ENCODE measurements around the gene SWSAP1.
"Not testable (repeated sequence)": the region's sequence is repeated elsewhere in the genome, so short reads cannot be mapped to it uniquely, and the experiment has no call there.

Gene SWSAP1, protein sequence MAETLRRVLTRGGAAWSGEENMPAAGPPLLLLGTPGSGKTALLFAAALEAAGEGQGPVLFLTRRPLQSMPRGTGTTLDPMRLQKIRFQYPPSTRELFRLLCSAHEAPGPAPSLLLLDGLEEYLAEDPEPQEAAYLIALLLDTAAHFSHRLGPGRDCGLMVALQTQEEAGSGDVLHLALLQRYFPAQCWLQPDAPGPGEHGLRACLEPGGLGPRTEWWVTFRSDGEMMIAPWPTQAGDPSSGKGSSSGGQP

DNA sequence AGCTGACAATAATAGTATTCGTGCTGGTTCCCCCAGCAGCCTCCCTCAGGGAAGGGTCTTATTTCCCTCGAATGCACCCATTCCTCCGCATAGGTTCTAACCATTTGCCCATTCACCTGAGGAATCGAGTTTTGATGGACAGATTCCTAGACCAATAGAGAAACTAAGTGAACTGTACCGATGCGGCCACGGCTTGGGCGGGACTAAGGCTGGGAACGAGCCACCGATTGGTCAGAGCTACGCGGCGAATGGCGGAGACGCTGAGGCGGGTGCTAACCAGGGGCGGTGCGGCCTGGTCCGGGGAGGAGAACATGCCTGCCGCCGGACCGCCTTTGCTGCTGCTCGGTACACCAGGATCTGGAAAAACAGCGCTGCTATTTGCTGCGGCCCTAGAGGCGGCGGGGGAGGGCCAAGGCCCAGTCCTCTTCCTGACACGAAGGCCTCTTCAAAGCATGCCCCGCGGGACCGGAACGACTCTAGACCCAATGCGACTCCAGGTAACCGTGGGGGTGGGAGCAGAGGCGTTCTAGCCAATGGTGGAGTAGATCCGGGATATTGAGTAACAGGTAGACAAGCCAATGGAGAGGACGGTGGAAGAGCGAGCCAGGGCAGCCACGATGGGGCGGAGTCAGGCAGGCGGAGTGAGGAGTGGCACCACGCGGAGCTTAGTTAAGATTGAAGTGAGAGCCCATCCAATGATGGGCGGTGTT, at the start of gene SWSAP1:
Gene SWSAP1 (plus strand): TSS at position 234 of the 710 bp plus-strand sequence. CDS start 15 bp downstream, at position 249.
- peak; percentile 100 for DNase-seq (ENCODE audit: insufficient read length, low spot score)
- peak; percentile 91 for FAIRE-seq

DNA sequence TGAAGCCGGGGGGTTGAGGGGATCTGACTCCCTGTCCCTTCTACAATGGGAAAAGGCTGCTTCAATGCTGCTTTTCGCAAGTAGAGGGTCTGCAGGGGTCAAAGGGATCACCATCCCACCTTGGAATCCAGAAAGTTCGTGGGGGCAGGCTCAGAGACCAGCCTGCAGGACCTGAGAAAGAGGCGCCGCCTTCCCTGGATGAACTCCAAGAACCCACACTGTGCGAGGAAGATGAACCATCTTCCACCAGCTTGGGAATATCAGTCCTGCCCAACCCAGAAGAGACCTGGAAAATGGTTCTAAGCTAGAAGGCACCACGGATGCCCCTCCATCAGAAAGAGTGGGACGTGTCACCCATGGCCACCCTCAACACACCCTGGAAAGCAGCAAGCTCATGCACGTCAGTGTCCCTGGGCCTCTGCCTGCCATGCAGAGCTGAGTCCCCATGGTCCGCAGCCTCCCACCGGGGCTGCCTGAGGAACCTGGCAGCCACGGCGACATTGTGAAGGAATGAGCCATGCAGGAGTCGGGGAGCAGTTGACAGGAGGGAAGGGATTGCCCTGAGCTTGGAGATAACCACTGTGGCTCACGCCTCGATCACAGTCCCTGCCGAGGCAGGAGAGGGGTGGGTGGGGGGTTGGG, 49.6 kb upstream of the SWSAP1 start:
- FAIRE-seq = no peak
- no peak for DNase-seq (ENCODE audit: insufficient read length, low spot score)

DNA sequence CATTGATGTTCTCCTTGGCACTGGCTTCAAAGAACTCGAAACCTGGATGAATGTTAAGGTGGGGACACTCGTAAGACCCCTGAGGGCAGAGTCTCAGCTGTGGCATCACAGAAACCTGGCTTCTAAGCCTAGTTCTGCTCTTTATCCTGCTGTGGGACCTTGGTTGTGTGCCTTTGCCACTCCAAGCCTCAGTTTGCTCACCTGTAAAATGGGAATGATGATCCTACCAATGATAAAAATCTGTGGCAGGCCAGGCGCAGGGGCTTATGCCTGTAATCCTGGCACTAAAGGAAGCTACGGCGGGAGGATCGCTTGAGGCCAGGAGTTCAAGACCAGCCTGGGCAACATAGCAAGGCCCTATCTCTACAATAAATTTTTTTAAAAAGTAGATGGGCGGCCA, 48.9 kb upstream of the SWSAP1 start:
- no peak for FAIRE-seq
- no peak for DNase-seq (ENCODE audit: insufficient read length, low spot score)

DNA sequence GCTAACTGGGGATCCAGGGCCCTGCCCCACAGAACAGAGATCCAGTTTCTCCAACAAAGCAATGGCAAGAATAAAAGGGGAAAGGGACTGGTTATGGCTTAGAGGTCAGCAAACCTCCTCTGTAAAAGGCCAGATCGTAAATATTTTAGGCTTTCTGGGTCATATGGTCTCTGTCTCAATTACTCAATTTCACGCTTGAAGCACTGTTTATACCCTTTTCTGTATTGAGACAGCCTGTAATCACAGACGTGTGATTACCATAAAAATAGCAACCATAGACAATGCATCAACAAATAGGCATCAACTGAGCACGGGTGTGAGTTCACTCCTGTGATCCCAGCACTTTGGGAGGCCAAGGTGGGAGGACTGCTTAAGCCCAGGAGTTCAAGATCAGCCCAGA, 44.3 kb upstream of the SWSAP1 start:
- no peak for DNase-seq (ENCODE audit: insufficient read length, low spot score)
- no peak for FAIRE-seq

DNA sequence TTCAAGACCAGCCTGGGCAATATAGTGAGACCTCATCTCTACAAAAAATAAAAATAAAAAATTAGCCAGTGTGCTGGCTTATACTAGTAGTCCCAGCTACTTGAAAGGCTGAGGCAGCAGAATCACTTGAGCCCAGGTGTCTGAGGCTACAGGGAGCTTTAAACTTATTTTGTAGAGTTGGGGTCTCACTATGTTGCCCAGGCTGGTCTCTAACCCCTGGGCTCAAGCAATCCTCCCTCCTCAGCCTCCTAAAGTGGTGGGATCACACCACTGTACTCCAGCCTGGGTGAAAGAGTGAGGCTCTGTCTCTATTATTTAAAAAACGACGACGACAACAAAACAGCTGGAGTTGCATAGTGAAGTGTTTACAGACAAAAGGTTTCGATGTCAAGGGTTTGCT, 43.0 kb upstream of the SWSAP1 start:
- no peak for DNase-seq (ENCODE audit: insufficient read length, low spot score)
- FAIRE-seq = no peak

DNA sequence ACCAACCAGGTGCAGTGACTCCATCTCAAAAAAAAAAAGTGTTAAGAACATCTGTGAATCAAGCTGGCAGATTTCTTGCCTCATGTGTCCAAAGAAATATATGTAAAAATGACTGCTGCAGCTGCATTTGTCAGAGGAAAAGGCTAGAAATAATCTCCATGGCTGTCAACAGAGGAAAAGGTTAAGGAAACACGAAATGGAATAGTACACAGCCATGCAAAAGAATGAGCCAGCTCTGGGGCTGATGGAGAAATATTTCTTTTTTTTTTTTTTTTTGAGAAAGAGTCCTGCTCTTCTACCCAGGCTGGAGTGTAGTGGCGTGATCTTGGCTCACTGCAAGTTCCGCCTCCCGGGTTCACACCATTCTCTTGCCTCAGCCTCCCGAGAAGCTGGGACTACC, 41.6 kb upstream of the SWSAP1 start:
- no peak for FAIRE-seq
- no peak for DNase-seq (ENCODE audit: insufficient read length, low spot score)

DNA sequence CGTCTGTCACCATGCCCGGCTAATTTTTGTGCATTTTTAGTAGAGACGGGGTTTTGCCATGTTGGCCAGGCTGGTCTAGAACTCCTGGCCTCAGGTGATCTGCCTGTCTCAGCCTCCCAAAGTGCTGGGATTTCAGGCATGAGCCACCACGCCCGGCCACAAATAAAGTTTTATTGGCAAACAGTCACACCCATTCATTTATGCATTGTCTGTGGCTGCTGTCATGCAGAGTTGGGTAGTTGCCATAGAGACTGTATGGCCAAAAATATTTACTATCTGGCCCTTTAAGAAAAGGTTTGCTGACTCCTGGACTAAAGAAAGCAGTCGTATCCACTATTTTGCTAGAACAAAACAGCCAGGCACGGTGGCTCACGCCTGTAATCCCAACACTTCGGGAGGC, 40.6 kb upstream of the SWSAP1 start:
- not testable (repeated sequence) for FAIRE-seq; DNase-seq (ENCODE audit: insufficient read length, low spot score)

DNA sequence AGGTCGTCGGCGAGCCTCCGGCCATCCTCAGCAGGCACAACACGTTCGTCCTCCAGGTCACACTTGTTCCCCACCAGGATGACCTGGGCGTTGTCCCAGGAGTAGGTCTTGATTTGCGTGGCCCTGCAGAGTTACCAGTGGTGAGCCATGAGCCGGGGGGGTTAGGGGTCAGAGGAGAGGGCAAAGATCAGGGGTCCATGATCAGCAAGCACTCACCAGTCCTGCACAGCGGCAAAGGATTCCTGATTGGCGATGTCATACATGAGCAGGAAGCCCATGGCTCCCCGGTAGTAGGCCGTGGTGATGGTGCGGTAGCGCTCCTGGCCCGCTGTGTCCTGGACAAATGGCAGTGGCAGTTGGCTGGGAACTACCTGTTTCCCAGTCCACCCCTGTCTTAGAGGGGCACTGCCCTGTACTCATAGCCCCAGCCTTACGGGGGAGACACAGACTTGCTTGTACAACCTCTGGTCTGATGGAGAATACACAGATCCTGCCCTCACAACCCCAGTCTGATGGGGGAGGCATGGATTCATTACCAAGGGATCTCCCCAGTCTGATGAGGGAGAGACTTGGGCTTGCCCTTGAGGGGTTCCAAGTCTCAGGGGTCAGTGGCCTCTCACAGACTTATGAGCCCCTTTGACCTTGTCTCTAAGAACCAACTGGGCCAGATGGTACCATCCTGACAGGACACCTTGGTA, 38.9 kb upstream of the SWSAP1 start:
- FAIRE-seq (peak; percentile 83), DNase-seq (ENCODE audit: insufficient read length, low spot score) (no peak)

DNA sequence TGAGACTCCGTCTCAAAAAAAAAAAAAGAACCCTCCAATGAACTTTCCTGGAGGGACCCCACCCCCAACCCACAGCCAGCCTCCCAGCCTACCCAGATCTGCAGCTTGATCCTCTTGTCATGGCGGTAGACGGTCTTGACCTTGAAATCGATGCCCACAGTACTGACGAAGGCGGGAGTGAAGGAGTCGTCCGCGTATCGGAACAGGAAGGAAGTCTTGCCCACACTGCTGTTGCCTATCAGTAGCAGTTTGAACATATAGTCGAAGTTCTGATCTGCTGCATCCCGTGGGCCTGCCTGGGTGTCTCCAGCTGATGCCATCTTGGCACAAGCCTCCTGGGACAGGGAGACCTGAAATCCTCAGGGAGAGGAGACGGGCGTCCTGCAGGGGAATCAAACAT, 37.4 kb upstream of the SWSAP1 start:
- FAIRE-seq (no peak), DNase-seq (ENCODE audit: insufficient read length, low spot score) (no peak)

DNA sequence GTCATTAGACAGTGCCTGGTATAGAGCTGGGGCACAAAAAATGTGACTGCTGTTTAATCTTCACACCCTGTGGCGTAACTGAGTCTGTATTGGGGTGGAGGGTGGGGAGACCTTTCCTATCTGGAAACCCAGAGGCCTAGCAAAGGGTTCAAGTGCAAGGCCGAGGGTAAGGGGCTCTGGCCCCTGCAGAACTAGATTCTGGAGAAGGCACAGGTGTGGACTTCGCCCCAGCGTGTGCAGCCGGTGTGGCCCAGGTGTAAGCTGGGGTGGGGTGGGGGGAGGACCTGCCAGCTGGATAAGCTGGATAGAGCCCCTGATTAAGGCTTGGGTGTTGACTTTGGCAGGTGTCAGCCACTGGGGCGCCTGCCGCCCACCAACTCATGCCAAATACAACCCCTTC, 36.3 kb upstream of the SWSAP1 start:
- DNase-seq (ENCODE audit: insufficient read length, low spot score) = no peak
- no peak for FAIRE-seq

DNA sequence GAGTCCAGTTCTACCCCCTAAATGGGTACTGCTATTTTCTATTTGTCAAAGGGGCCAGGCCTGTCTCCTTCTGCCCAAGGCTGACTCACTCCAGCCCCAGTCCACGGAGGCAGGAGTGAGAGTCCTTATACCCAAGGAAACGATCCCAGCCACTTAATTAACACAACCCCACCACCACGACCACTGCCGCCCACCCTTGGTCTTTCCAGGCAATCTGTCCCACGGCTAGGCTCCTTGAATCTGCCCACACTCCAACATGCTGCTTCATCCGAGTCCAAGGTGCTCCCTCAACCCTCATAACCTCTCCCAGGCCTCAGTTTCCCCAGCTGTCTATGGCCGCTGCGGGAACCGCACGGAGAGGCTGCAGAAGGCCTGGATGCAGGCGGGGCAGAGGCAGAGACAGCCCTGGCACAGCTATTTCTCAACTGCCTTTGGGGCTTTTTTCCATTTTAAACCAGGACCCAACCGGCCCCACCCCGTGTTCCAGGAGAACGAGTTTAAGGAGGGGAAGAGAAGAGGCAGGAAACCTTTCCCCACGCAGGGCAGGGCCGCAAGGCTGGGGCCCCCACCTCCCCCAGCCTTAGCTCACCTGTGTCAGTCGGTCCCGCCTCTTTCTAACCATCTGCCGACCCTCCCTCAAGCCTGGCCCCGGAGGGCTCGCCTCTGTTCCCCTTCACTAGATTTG, 35.8 kb upstream of the SWSAP1 start:
- no peak for FAIRE-seq
- DNase-seq (ENCODE audit: insufficient read length, low spot score) = no peak

DNA sequence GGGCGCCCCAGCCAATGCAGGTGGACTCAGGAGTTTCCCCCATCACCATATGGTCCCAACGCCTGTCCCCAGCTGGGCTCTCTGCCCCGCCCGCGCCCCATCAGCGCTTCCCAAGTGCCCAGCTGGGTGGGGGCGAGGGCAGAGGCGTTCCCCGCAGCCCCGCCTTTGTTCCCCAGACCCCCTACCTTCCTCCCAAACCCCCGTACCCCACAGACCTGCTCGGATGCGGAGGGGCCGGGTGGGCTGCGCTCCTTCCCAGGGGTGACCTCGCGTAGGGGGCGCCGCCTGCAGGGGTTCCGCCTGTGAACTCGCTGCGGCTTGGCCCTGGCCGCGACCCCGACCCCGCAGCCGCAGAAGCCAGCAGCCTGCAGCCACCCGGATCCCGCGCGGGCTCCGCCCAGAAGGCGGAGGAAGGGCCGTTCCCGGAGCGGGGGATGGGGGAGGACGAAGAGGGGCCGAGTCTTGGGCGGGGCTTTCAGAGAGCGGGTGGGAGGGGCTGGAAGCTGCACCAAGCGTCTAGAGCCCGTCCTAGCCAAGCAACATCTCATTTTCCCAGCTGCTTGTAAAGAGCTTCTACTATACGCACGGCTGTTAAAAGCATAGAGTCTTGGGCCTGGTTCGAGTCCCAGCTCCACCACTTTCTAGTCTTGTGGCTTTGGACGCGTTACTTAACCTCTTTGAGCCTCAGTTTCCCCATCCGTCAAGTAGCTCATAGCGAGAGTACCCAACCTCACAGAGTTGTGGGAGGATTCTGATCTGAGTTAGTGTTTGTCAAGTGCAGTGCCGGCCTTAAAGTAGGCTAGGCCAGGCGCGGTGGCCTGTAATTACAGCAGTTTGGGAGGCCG, 35.0 kb upstream of the SWSAP1 start, which contains the start of gene RAB3D:
Gene RAB3D (minus strand): TSS at position 404 of the 845 bp plus-strand sequence. CDS start 2,258 bp downstream, outside the sequence.
- peak; percentile 91 for DNase-seq (ENCODE audit: insufficient read length, low spot score)
- FAIRE-seq = peak; percentile 70

DNA sequence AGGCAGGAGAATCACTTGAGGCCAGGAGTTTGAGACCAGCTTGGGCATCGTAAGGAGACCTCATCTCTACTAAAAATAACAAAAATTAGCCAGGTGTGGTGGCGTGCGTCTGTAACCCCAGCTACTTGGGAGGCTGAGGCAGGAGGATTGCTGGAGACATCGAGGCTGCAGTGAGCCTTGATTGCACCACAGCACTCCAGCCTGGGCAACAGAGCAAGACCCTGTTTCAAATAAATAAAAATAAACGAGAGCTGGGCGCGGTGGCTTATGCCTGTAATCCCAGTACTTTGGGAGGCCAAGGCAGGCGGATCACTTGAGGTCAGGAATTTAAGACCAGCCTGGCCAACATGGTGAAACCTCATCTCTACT, 34.4 kb upstream of the SWSAP1 start:
- DNase-seq (ENCODE audit: insufficient read length, low spot score); FAIRE-seq: not testable (repeated sequence)

DNA sequence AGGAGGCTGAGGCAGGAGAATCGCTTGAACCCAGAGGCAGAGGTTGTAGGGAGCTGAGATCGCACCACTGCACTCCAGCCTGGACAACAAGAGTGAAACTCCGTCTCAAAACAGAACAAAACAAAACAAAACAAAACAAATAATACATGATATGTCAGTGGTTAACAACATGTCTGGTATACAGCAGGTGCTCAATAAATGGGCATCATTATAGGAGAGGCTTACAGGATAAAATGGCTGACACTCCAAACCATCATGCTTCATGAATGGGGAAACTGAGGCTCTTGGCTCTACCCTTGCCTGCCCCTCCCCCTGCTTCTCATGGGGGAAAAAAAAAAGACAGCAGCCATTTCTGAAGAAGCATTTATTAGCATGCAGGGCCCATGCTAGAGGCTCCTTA, 32.0 kb upstream of the SWSAP1 start:
- FAIRE-seq = no peak
- DNase-seq (ENCODE audit: insufficient read length, low spot score) = no peak

DNA sequence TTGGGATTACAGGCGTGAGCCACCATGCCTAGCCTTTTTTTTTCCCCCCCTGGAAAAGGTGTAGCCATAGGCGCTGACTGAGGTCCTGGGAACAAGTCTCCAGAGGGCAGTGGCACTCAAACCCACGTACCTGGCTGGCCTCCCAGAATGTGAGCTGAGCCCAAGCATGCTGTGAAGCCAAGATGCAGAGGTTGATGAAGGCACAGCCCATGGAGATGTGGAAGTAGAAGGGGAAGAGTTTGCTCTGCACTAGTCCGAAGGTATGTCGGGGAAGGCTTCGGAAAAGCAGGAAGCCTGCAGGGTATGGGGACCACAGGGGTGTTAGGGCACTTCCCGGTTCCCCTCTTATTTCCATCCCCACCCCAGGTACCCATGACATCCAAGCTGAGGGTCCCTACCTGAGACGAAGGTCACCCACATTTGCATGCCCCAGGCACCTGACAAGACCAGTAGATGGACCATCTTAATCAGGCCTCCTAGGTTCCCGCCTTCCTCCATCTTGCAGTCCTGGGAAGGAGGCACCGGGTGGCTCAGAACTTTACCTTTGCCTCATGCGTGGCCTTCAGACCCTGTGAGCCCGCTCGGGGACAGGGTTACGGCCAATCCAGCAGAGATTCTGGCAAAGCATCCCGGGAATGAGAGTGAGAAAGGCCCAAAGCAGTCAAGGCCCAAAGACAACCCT, 29.2 kb upstream of the SWSAP1 start:
- peak; percentile 28 for FAIRE-seq

DNA sequence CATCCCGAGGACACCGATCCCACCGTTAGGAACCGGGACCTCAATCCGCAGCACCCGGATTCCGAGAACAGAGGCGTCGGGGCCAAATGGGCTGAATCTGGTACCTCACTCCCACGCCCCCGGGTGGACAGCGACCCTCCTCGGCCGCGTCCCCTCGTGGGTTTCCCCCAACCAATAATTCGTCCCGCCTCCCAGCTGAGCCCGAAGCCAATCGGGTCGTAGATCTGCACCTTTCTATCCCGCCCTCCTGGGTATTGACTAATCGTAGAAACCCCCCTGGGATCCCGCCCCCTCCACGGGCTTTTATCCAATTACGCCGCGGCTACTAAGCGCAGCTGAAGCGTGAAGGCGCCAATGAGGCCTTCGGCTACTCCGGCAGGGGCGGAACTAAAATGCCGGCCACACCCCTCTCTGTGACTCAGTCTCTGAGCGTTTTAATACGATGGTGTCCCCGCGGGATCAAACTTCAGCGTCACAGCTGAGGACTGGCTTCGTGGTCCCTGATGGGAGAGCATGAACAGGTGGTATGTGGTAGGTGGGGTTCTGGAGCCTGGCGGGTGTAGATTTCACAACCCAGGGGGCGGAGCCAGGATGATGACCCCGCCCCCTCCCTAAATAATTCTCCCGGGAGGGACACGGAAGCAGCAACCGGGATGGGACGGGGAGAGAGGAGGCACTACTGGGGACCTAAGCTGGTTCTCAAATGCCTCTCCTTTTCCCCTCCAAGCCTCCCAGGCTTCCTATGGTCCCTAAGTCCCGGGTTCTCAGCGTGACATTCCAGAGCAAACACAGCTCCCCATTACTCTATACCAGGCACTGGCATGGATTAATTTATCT, 28.1 kb upstream of the SWSAP1 start, which contains the start of the genes CCDC159 and TMEM205:
Gene CCDC159 (plus strand): TSS at position 416 of the 837 bp plus-strand sequence. CDS start 88 bp downstream, at position 504.
Gene TMEM205 (minus strand): TSS at position 165 of the 837 bp plus-strand sequence. CDS start 649 bp downstream, outside the sequence.
- DNase-seq (ENCODE audit: insufficient read length, low spot score) (peak; percentile 98), FAIRE-seq (peak; percentile 92)

More for the DNA sequence above, 29.2 kb upstream of the SWSAP1 start:
- no peak for DNase-seq (ENCODE audit: insufficient read length, low spot score)

DNA sequence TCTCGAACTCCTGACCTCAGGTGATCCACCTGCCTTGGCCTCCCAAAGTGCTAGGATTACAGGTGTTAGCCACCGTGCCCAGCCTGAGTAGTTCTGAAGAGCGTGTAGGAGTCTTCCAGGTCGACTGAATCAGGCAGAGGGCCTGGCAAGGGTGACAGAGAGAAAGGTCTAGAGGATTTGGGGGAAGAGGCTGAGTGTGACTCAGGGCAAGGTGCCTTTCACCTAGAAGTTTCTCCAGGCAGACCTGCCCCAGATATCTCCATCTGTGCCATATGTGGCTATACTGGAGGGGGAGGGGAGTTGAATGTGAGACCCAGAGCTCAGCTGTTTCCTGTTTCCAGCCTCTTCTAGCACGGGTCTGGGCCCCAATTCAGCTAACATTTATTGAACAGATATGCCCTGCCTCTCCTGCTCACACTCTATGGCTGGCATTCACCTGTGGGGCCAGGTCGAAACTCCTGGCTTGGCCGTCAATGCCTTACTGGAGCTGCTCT, 26.9 kb upstream of the SWSAP1 start:
- DNase-seq (ENCODE audit: insufficient read length, low spot score) (no peak), FAIRE-seq (no peak)

DNA sequence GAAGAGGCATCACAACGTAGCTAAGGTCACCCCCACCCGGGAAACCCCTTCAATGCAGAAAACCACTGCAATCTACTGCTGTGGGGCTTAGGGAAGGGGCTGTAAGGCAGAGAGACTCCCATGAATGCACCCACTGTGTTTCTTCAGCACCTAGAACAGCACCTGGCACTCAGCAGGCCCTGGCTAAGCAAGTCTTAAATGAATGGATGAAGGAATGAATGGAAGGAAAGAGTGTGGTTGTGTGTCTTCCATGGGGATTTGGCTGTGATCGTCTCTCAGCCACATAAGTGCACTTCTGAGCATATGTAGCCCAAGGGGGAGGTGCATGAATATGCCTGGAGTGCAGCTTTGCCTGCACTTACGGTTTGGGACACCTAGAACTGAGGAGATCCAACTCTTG, 25.3 kb upstream of the SWSAP1 start:
- FAIRE-seq = no peak
- no peak for DNase-seq (ENCODE audit: insufficient read length, low spot score)

Data from HTR-8/SVneo (cell line).